ENCODE results near the gene NUP160. TPM values are rescaled to one million over a fixed set of nuclear protein-coding genes. Genes with fewer than 3 reads are reported as not detected.

Gene NUP160
- total and polyA plus RNA-seq, 10 of the 15 experiments (the other 5 are each of a cell fraction or from before 2014, with no cell fraction given), result 24.0 to 87.6 (median 54.6) TPM

- TF ChIP-seq PRDM15 (CRISPR knock-in tag; IDR thresholded peaks at IDR 0.05) (no peak), RAD21 (IDR thresholded peaks at IDR 0.05; ENCODE audit: insufficient read depth, low read depth, low read length) (no peak), PBX3 (IDR thresholded peaks at IDR 0.05; ENCODE audit: insufficient replicate concordance, low read depth, low read length) (no peak)
Measured at GRCh38 chr11:47861728-47862127, 13.6 kb upstream of the NUP160 start (continued).

- ATAC-seq (no peak), FAIRE-seq (no peak), DNase-seq (ENCODE audit: low read depth, low spot score) (no peak)
- Histone ChIP-seq H3K9me3 (replicated peaks; ENCODE audit: control insufficient read depth, insufficient read depth, low read length) (no peaks in the 10 kb centered on the region), H3K79me2 (ENCODE audit: control insufficient read depth, insufficient read depth, low read length) (no peaks in the 10 kb centered on the region), H3K27ac (ENCODE audit: control insufficient read depth, insufficient read depth) (no peak overlapping the region), H3K9ac (ENCODE audit: control insufficient read depth, insufficient read depth, low read length) (no peak overlapping the region), H2AFZ (ENCODE audit: control insufficient read depth, low read depth, low read length) (no peak overlapping the region), H3K36me3 (ENCODE audit: control insufficient read depth in 2 of 2, insufficient read depth in 2 of 2, low read length in 1 of 2) (no peaks in the 10 kb centered on the region), H3K4me2 (ENCODE audit: control insufficient read depth, insufficient read depth) (no peak overlapping the region), H3K4me1 (ENCODE audit: control insufficient read depth, insufficient read depth, low read length) (peaks cover 71% of the 10 kb centered on the region), H3K4me3 (no peak overlapping the region), H3K27me3 (replicated peaks in 1 of 2; ENCODE audit: control insufficient read depth in 2 of 2, insufficient read depth in 2 of 2, low read length in 1 of 2) (no peaks in the 10 kb centered on the region), H4K20me1 (ENCODE audit: control insufficient read depth, insufficient read depth) (no peaks in the 10 kb centered on the region)
- ChIA-PET SMC1A (ENCODE audit: uncharacterized antibody, unreplicated experiment) (interaction anchor here (0.9 kb wide), 1 partner anchor 72 kb away, joined by 3 read pairs; no protein-coding TSS in a partner anchor), POLR2A (no interaction called here), RAD21 (ENCODE audit: unreplicated experiment) (no interaction called here), CTCF (interaction anchor here (1.7 kb wide), 1 partner anchor 249 kb away, joined by 4 read pairs; no protein-coding TSS in a partner anchor)
- BruUV-seq (replicated peaks), result no TSS peak
- intact Hi-C loops (cut with micrococcal nuclease; ENCODE audit: unreplicated experiment) (no loop called here), in situ Hi-C loops (cut with MboI) (no loop called here)
- 96% methylated on average over 6 of the region's 6 CpGs for WGBS (ENCODE audit: insufficient coverage, insufficient replicate concordance, low lambda C conversion rate, missing lambda C conversion rate)
- no peak for TF ChIP-seq JUND (IDR thresholded peaks at IDR 0.05; ENCODE audit: low read depth, low read length)
- no peak for TF ChIP-seq SP1 (IDR thresholded peaks at IDR 0.05; ENCODE audit: low read depth, low read length)
- TF ChIP-seq, protein P1, sequence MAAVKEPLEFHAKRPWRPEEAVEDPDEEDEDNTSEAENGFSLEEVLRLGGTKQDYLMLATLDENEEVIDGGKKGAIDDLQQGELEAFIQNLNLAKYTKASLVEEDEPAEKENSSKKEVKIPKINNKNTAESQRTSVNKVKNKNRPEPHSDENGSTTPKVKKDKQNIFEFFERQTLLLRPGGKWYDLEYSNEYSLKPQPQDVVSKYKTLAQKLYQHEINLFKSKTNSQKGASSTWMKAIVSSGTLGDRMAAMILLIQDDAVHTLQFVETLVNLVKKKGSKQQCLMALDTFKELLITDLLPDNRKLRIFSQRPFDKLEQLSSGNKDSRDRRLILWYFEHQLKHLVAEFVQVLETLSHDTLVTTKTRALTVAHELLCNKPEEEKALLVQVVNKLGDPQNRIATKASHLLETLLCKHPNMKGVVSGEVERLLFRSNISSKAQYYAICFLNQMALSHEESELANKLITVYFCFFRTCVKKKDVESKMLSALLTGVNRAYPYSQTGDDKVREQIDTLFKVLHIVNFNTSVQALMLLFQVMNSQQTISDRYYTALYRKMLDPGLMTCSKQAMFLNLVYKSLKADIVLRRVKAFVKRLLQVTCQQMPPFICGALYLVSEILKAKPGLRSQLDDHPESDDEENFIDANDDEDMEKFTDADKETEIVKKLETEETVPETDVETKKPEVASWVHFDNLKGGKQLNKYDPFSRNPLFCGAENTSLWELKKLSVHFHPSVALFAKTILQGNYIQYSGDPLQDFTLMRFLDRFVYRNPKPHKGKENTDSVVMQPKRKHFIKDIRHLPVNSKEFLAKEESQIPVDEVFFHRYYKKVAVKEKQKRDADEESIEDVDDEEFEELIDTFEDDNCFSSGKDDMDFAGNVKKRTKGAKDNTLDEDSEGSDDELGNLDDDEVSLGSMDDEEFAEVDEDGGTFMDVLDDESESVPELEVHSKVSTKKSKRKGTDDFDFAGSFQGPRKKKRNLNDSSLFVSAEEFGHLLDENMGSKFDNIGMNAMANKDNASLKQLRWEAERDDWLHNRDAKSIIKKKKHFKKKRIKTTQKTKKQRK (IDR thresholded peaks at IDR 0.05; ENCODE audit: low read depth, low read length), result no peak
- no peak for TF ChIP-seq DPF2 (IDR thresholded peaks at IDR 0.05)
- no peak for TF ChIP-seq POLR2AphosphoS5 (IDR thresholded peaks at IDR 0.05; ENCODE audit: low read length)
- TF ChIP-seq BRCA1 (IDR thresholded peaks at IDR 0.05; ENCODE audit: low read depth, low read length), result no peak
- TF ChIP-seq ZBTB4 (CRISPR knock-in tag; IDR thresholded peaks at IDR 0.05), result no peak
- TF ChIP-seq ZNF274 (IDR thresholded peaks at IDR 0.05; ENCODE audit: insufficient read depth, insufficient read length), result no peak
Measured at GRCh38 chr11:47860536-47860935, 12.4 kb upstream of the NUP160 start.

Data from GM12878 (cell line).